HUES6 (cell line): Measurements from ENCODE around the gene FAM20C.
A peak's percentile ranks its signal among the peaks of the same experiment; 100 is the strongest.

Experiments
- H3K27ac ChIP-seq: 2 replicates; pipeline ENCODE4 v1.7.0; 2013; ENCODE audit warnings: low read depth, mild to moderate bottlenecking, low read length, inconsistent platforms
- H3K27me3 ChIP-seq: 2 replicates; pipeline ENCODE4 v1.6.1; 2013; ENCODE audit warnings: low read length; ENCODE audit not compliant: control insufficient read depth, insufficient read depth
- H3K36me3 ChIP-seq: 2 replicates; pipeline ENCODE4 v1.6.1; 2013; ENCODE audit warnings: low read length; ENCODE audit not compliant: control insufficient read depth, insufficient read depth
- H3K4me1 ChIP-seq: 2 replicates; pipeline ENCODE4 v1.6.1; 2013; ENCODE audit warnings: low read length; ENCODE audit not compliant: control insufficient read depth, insufficient read depth
- H3K4me3 ChIP-seq: 2 replicates; pipeline ENCODE4 v1.5.1; 2013; ENCODE audit warnings: low read depth, low read length
- H3K9ac ChIP-seq: one replicate; pipeline ENCODE4 v1.6.1; 2013; ENCODE audit warnings: mild to moderate bottlenecking, low read length
- H3K9me3 ChIP-seq: 2 replicates; pipeline ENCODE4 v1.6.1; 2013; ENCODE audit warnings: low read depth, low read length; ENCODE audit not compliant: control insufficient read depth, insufficient read depth

The FAM20C gene

GRCh38 chr7:187227-187927, 5.0 kb upstream of the FAM20C start:
- Histone ChIP-seq H3K4me3 (no peak overlapping the region), H3K9me3 (no peaks in the 10 kb centered on the region), H3K36me3 (no peaks in the 10 kb centered on the region), H3K4me1 (peaks cover 40% of the 10 kb centered on the region), H3K27me3 (peaks cover 5% of the 10 kb centered on the region; the same call in 1 of the 2 replicates), H3K27ac (no peak overlapping the region), H3K9ac (no peak overlapping the region)

DNA sequence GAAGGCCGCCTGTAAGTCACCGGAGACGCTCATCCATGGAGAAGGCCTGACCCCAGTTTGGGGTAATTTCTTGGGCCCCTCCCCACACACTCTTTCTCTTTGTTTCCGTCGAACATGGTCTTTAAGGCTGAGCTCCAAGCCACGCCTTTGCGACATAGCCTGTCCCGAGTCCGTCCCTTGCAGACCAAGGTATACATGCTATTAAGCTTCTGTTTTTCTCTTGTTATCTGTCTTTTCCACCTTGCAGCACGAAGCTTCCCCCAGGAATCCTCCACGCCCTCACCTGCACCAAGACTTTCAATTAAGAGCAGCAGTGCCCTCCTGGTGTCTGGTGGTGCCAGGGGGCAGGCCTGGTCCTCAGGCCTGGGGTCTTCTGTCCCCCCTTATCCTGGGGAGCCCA, 4.2 kb upstream of the FAM20C start:
- Histone ChIP-seq H3K27me3 (peaks cover 5% of the 10 kb centered on the region; the same call in 1 of the 2 replicates), H3K36me3 (no peaks in the 10 kb centered on the region), H3K4me3 (no peak overlapping the region), H3K4me1 (peaks cover 40% of the 10 kb centered on the region), H3K9me3 (no peaks in the 10 kb centered on the region), H3K27ac (no peak overlapping the region), H3K9ac (no peak overlapping the region)

- H3K4me1 ChIP-seq = peaks cover 41% of the 10 kb centered on the region
- no peaks in the 10 kb centered on the region for H3K36me3 ChIP-seq
- peak overlapping the region; percentile 30 for H3K4me3 ChIP-seq
- H3K27me3 ChIP-seq = peaks cover 10% of the 10 kb centered on the region; the same call in 1 of the 2 replicates
- H3K27ac ChIP-seq = no peak overlapping the region
- no peaks in the 10 kb centered on the region for H3K9me3 ChIP-seq
- peak overlapping the region; percentile 6 for H3K9ac ChIP-seq
Measured at GRCh38 chr7:188727-189500, 3.5 kb upstream of the FAM20C start.

DNA sequence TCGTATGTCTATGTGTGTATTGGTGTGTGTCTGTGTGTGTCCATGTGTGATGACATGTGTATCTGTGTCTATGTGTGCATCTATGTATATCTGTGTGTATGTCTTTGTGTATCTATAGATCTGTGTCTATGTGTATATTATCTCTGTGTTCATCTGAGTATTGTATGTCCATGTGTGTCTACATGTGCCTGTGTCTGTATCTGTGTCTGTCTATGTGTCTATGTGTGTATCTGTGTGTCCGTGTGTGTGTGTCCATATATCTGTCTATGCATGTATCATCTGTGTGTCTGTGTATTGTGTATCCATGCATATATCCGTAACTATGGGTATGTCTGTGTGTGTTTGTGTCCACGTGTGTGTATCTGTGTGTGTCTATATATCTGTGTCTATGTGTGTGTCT, 2.7 kb upstream of the FAM20C start:
- H3K27me3 ChIP-seq = peaks cover 12% of the 10 kb centered on the region; the same call in 1 of the 2 replicates
- no peaks in the 10 kb centered on the region for H3K9me3 ChIP-seq
- H3K27ac ChIP-seq = no peak overlapping the region
- H3K9ac ChIP-seq = no peak overlapping the region
- H3K4me1 ChIP-seq = peaks cover 49% of the 10 kb centered on the region
- no peaks in the 10 kb centered on the region for H3K36me3 ChIP-seq
- no peak overlapping the region for H3K4me3 ChIP-seq

DNA sequence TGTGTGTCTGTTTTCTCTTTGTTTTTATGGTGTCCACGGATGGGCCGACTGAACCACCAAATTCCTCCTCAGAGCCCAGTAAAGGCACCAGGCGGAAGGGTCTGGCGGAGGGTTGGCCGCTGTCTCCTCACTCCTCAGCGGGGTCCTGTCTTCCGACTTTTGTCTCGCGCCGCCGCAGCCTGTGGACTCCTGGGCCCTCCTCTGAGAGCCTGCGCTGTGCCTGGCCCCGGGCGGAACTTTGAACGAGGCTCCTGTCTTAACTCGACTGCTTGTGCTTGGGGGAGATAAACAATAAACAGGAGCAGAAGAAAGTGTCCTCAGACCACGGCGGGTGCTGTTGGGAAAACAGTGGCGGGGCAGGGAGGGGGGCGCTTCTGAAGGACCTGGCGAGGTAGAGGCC, 2.2 kb upstream of the FAM20C start:
- Histone ChIP-seq H3K9ac (no peak overlapping the region), H3K4me3 (no peak overlapping the region), H3K27me3 (peaks cover 12% of the 10 kb centered on the region; the same call in 1 of the 2 replicates), H3K36me3 (no peaks in the 10 kb centered on the region), H3K27ac (no peak overlapping the region), H3K4me1 (peaks cover 54% of the 10 kb centered on the region), H3K9me3 (no peaks in the 10 kb centered on the region)

DNA sequence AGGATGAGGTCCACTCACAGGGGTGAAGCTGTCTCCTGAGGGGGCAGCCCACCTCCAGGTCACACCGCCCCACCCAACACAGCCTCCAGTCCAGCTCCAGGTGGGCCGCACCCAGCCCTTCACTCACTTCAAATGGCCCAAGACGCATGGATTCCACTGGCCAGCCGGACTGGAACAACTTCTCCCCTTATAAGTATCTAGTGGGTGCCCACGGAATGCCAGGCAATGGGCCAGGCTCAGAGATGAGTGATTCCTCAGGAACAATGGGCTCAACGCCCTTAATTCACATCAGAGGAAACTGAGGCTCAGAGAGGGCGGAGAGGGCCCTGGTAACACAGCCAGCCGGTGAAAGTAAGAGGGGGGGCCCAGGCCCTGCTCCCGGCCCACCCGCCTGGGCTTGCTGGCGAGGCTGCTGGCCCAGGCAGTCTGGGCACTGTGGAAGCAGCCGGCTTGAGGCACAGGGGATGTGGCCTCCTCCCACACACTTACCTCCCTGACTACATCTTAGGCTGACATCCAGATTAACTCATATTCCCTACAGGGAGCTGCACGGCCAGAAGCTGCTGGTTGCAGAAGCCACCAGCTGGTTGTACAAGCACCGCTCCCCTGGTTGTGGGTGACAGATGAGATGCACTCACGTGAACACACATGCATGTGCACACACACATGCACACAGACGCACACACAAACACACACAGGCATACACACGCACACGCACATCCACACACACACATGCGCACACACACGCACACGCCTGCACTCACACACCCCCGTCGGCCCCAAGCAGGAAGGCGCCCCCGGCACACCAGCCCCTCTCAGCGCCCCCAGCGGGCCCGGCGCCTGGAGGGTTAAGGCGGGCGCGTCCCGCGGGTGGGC, 1.0 kb upstream of the FAM20C start:
- no peaks in the 10 kb centered on the region for H3K9me3 ChIP-seq
- peak overlapping the region; percentile 45 for H3K4me3 ChIP-seq
- peaks cover 11% of the 10 kb centered on the region for H3K36me3 ChIP-seq
- peaks cover 12% of the 10 kb centered on the region; the same call in 1 of the 2 replicates for H3K27me3 ChIP-seq
- H3K4me1 ChIP-seq = peaks cover 58% of the 10 kb centered on the region
- H3K27ac ChIP-seq = no peak overlapping the region
- H3K9ac ChIP-seq = peak overlapping the region; percentile 2

DNA sequence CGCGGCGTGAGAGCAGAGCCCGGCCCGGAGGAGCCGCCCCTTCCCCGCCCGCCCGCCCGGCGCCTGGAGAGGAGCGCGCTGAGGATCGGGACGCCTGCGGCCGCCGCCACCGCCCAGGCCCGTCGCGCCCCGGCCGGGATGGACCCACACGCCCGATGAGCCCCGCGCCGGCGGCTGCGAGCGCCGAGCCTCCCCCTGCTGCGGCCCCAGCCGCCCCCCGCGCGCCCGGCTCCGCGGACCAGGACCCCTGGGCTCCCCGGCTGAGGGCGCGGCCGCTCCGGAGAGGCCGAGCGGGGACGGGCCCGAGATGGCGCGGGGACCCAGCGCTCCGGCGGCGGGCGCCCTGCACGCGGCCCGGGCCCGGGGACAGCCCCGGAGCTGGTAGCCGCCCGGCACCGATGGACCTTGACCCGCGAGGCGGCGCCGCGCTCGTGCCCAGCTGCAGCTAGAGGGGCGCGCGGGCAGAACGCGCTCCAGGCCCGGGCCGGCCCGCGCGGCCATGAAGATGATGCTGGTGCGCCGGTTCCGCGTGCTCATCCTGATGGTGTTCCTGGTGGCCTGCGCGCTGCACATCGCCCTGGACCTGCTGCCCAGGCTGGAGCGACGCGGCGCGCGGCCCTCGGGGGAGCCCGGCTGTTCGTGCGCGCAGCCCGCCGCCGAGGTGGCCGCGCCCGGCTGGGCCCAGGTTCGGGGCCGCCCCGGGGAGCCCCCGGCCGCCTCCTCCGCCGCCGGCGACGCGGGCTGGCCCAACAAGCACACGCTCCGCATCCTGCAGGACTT, 520 bp downstream of the FAM20C start:
- peak overlapping the region; percentile 46 for H3K9ac ChIP-seq
- H3K27ac ChIP-seq = no peak overlapping the region
- peaks cover 12% of the 10 kb centered on the region; the same call in 1 of the 2 replicates for H3K27me3 ChIP-seq

DNA sequence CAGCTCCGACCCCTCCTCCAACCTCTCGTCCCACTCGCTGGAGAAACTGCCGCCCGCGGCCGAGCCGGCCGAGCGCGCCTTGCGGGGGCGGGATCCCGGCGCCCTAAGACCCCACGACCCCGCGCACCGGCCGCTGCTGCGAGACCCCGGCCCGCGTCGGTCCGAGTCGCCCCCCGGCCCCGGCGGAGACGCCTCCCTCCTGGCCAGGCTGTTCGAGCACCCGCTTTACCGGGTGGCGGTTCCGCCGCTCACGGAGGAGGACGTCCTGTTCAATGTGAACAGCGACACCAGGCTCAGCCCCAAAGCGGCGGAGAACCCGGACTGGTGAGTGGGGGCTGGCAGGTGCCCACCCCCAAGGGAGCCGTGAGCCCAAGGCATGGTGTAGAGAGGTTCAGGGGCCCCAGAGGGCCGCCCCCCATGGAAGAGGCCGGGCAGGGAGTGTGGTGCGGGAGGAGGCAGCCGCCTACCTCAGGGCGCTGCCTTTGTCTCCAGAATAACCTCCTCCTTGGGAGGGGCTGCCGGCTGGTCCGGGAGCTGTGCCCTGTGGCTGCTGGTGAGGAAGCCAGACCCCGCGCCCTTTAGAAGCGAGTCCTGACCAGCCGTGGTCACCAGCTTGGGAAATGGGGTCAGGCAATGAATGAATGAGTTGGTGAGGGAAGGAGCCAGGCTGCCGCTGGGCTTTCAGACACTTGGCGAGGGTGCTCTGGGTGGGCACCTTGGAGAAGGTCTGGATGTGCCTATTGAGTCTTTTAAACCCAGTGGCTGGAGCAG, 1.3 kb downstream of the FAM20C start:
- Histone ChIP-seq H3K4me1 (peaks cover 48% of the 10 kb centered on the region), H3K9ac (peak overlapping the region; percentile 46), H3K27ac (no peak overlapping the region), H3K36me3 (peaks cover 34% of the 10 kb centered on the region), H3K27me3 (peaks cover 12% of the 10 kb centered on the region; the same call in 1 of the 2 replicates), H3K9me3 (no peaks in the 10 kb centered on the region), H3K4me3 (peak overlapping the region; percentile 70)

More for the DNA sequence above, 520 bp downstream of the FAM20C start:
- Histone ChIP-seq H3K4me3 (peak overlapping the region; percentile 70), H3K4me1 (peaks cover 56% of the 10 kb centered on the region), H3K9me3 (no peaks in the 10 kb centered on the region), H3K36me3 (peaks cover 26% of the 10 kb centered on the region)

- H3K27ac ChIP-seq = no peak overlapping the region
Measured at GRCh38 chr7:194252-195009, 2.1 kb downstream of the FAM20C start.

More at GRCh38 chr7:194252-195009, 2.1 kb downstream of the FAM20C start:
- Histone ChIP-seq H3K9ac (peak overlapping the region; percentile 46), H3K36me3 (peaks cover 42% of the 10 kb centered on the region), H3K27me3 (peaks cover 12% of the 10 kb centered on the region; the same call in 1 of the 2 replicates), H3K4me1 (peaks cover 40% of the 10 kb centered on the region), H3K4me3 (peak overlapping the region; percentile 70), H3K9me3 (no peaks in the 10 kb centered on the region)
